ENCODE results near the gene GRM3.
A peak's percentile ranks its signal among the peaks of the same experiment; 100 is the strongest.

The GRM3 gene

DNA sequence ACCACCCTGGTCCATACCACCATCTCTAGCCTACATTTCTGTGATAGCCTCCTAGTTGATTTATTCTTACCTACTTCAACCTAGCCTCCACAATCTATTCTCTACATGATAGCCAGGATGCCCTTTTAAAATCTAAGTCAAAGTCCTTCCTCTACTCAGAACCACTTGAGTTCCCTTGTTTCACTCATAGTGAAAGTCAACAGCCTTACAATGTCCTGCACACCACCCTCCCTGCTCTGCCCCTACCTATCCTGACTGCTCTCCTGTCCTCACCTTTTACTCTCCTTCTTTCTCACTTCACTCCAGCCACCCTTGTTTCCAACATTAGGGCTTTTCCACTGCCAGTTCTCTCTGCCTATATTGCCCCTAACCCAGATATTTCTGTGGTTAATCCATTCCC is 146.7 kb downstream of the GRM3 start:
- DNase-seq, result no peak

DNA sequence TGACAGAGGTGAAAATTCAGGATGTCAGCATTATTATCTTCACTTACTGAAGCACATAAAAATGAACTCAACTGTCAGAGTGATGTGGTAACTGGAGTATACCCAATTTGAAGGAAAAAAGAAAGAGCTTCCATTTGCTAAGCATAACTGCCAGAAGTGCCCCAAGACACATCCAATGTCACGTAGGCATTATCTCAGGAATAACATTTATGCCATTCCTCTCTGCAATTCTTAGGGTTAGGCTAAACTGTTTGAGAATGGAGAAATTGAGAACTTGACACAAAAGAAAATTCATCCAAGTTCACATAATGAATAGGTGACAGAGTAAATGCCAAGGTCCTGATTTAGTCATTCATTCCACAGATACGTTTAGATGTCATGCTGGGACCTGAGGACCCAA is 148.6 kb downstream of the GRM3 start:
- no peak for DNase-seq

DNA sequence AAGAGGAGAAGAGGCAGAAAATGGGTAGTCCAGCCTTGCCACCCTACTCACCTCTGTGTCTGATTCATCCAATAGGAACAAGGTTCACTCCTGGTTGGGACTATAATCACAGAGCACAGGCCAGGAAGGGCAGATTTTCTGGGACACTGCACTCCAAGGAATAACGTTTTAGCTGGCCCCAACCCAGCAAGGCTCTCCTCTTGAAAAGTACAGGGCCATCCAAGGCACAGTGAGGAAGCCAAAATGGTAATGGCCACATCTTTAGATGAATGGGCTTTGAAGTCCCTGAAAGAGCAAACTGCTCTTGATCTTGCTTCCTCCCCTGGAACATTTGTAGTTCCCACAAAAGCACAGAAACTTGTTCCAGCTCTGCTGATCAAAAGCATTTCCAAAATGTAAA is 149.4 kb downstream of the GRM3 start:
- DNase-seq, result no peak

DNA sequence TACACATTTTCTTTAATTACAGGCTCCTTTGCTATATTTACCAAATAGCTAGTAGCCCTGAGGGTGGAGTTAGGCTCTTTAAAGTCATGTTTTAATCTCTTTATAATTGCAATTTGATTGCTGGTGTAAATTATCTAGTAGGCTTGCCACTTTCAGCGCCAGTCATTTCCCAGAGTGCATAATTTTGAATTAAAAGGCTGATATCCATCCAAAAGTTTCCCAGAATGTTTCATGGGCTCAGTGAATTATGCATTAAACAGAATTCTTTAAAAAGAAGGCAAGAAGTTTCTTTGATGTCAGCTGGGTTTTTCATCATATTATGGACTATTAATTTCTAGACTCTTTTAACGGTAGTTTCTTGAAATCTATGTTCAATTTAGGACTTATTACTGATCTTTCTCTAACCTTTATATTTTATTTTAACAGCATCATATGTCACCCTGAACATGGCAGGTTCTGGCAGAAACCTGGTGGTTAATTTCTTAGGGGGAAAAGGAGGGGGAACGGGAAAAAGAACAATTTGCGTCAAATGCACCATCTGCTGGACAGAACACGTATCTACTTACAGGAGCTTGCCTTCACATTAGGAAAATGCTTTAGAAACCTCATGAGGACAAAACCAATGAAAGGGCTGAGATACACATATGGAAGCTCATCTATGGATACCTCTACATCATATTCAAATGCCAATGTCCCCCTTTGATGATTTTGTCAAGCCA is 171.1 kb downstream of the GRM3 start:
- peak in 1 of 2 experiments; percentile 38 for DNase-seq

DNA sequence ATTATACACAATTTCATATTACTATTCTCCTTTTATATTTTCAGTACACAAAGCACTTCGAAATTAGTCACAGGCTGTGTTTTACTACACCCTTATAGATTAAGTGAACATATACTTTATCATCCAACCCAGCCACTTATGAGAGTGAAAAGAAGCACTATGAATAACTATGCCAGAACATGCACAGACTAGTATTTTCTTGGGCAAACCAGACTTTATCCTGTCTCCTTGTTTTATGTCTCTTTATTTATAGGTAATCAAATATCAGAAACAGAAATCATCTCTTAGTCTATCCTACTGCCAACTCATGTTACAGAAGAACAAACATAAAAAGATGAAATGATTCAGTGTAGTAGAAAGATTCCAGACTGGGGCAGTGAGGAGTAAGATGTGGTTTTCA is 171.8 kb downstream of the GRM3 start:
- DNase-seq, result no peak

DNA sequence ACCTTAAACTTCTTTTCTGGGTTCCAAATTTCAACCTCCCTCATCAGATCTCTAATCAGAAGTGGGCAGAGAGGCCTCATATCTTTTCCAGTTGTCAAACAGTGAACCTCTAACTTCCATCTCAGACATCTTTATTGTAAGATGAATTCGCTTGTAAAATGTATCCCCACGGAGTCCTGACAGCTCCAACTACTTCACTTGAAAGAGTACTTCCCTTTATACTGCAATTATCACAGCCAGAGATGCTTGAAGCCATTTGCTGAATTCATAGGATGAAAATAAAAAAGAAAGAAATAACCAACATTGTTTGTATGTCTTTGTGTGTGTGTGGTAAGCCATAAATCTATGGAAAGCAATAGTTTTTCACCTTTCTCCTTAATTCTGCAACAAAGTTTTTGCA is 175.2 kb downstream of the GRM3 start:
- no peak for DNase-seq

DNA sequence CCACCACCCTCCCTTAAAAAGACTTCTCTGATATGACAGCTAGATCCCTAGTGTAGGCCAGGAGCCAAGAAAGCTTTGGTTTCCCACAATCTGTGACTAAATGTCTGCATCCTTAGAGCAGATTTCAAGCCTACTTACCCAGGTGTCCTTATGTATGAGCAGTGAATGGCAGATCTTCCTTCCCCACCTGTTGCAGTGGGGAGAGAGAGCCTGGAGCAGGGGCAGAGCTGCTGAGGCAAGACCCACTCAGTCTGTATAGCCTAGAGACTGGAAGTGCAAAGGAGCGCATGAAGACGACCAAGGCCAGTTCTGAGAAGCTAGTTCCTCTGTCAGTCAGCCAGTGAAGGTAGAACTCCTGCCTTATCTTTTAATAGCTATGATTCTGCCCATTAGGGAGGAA is 180.1 kb downstream of the GRM3 start:
- DNase-seq, result no peak

DNA sequence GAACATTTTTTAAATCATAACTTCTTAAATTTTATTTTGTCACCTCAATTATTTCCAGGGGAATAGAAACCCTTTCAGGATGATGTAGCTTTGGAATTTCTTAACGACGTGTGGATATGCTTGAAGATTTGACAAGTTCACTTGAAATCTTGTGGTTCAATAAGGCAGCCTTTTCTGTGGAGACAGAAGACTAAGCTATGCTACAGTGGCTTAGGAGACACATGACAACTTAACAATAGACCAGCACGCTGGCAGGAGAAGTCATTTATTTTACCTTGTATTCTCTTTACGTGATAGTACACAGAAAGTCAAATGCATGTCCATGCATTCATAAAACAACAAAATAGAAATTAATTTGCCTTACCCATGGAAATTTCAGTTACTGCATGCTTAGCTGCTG is 181.6 kb downstream of the GRM3 start:
- no peak for DNase-seq

DNA sequence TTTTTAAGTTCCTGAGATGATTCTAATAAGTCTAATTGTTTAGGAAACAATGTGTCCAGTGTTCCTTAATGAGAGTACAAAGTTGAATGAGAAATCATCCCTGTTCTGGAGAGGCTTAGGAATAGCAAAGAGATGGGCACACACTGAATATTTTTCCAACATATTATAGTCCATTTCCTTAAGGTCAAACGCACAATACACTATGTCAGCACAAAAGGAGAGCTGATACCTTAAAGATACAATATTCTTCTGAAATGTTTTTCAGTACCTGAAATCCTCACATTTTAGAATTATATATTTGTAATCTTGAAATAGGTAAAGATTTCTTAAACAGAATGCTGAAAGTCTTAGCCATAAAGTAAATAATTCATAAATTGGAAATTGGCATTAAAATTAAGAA is 183.2 kb downstream of the GRM3 start:
- no peak for DNase-seq

DNA sequence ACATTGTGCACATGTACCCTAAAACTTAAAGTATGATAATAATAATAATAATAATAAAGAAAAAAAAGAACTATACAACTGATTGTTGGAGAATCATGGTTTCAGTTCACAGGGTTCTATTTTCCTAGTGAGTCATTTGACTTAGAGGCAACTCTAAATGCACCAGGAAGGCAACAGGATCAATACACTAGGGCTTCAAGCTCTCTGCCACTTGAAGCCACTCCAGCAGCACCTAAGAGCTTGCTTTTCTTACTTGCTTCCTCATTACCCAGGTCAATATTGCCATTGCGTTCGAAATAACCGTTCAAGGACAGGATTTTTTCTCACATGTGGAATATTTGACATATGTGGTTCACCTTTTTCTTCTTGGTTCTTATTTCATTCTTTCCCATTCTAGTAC is 189.7 kb downstream of the GRM3 start:
- no peak for DNase-seq

DNA sequence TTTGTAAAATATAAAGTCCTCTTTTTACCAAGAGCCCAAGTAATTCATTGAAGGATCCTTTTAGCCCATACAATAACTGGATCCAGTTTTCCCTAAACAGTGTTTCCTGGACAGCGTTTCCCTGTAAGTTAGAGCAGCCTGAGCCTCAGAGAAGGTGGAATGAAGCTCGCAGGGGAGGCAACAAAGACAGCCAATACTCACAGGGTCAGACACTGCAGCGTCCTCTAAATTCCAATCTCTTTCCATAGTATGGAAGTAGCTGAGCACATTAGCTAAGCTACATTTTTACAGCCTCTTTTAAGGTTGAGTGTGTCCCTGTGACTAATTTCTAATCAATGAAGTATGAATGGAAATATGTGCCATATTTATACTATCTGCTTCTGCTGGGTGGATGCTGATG is 193.5 kb downstream of the GRM3 start:
- DNase-seq, result no peak

DNA sequence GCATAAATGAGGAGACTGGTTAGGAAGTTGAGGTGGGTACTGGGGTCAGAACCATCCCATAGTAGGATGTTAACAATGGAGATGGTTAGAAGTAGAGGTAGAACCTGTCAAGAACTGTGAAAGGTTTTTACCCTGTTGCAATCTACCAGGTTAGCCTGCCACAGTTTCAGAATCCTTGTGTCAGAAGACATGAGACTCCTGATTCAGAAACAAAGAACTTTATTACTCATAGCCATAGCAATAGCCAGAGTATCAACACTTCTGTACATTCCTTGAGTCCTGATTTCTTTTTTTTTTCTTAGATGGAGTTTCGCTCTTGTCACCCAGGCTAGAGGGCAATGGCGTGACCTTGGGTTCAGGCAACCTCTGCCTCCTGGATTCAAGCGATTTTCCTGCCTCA is 200.9 kb downstream of the GRM3 start:
- DNase-seq, result no peak

DNA sequence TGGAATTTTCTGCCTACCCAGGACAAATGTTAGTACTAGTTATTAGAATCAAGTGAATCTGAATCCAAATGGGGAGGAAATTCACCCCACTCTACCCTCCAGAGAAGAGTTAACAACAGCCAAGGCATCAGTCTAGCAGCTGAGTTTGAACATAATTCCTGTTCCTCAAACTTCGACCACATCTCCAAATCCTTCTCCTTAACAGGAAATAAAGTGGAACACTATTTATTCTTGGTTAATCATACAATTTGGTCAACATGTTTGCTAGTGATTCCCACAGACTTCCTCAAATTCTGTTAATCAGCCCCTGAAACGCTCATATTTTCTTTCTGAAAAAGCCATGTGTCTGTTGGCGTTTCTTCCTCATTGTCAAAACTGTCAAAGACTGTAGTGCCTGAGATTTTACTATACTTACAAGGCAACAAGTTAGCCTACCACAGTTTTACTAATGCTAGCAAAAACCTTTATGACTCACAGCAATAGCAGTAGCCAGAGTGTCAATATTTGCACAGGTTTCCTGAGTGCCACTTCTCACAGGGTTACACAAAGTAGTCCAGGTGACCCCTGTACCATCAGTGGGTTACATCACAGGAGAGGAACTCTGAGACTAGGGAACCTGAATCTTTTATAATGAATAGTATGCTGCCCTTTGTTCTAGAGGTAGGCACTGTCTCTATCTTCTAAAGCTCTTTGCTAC is 202.9 kb downstream of the GRM3 start:
- DNase-seq, result no peak

DNA sequence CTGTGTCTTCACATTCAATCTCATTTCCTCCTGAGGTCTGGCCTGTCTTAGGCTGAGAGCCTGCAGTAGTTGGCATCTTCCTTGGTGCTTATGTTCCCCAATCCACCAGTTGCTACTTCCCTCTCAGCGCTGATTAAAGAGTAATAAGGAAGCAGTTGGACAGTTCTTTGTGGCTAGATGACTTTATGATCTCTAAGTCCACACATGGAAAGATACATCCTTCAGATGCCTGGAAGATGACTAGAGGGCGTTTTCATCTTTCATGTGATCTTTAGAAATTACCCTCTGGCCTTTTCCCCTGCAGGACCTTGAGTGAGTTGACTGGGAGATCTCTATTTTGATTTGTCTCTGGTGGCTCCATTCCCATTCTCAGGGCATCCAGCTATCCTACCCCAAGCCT is 204.5 kb downstream of the GRM3 start:
- no peak for DNase-seq

DNA sequence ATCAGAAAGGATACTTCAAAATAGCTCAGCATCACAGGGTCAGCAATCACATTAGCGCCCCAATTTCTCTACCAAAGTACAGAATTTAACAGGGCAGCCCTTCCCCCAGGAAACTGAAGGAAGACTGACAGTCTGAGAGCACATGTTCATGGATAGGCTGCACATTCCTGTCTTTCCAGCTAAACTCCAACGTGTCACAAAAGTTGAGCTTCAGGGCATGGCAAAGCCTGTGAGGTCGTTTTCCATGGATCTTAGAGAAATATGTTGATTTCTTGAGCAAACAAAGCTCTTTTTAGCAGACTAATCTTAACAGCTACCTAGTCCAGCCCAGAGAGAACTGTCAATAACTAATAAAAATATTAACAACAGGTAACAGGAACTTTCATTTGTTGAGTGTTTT is 207.9 kb downstream of the GRM3 start:
- DNase-seq, result no peak

DNA sequence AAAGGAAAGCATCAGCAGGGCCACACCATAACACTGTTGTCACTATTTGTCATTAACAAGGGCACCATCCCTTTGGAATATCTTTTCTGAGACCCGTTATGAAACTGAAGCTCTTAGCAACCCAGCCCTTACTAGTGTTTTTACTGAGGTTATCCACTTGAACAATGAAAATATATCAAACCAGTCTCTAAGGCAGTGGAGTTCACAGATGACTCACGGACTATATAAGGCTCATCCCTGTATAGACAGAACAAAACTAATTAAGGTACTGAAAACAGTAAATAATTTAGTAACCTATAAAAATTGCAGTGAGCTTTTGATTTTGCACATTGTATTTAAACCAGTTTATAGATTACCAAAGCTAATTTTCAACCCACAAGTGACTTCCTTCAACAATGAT is 219.7 kb downstream of the GRM3 start:
- no peak for DNase-seq

DNA sequence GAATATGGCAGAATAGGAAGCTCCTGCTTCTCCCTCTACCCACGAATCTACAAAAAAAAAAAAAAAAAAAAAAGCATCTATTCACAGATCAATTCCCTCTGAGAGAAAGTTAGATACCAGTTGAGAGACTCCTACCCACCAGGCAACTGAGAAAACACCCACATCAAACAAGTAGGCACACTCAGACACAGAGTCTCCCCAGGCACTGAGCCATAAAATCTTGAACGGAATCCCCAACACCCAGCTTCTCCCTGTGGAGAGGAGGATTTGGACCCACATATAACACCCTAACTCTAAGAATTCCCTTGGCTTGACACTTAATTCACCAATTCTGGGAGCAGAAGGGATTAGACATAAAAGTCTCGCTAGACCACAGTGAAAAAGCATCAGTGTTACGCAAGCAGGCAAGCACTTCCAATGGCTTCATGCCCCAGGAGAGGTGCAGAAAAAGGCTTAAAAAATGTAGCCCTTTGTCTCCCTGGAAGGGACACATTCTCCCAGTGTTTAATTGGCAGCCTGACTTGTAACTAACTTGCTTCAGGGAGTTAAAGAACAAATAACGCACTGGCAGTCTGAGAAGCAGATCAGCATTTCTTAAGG is 223.6 kb downstream of the GRM3 start:
- DNase-seq, result no peak

DNA sequence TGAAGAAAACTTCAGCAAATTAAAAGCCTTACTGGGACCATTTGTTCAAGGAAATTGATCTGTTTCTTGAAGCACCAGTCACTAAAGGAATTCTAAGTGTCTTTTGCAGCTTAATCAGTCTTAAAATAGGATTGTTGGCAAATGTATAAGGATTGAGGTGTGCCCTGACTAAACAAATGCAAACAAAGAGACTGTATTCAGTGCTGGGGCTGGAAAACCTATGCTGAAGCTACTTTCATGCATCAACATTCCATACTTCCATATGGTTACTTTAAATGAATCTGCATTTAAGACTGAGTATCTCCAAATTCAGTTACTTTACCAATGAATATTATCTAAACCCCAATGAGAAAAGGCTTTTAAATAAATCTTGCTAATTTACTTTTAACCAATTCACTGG is 232.4 kb downstream of the GRM3 start:
- DNase-seq, result no peak

DNA sequence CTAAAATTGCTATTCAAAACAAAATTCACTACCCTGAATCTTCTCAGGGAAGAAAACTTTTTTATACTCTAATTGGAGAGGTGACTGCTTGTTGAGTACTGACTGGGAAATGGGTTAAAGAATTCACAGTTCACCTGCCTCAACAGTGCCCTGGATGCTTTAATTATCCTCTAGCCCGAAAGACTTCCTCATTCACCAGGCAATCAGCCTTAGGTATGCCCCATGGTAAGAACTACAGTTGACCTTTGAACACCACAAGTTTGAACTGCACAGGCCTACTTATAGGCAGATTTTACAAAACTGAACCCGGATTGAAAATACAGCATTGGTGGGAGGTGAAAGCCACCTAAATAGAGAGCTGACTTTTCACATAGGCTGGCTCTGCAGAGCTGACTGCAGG is 240.4 kb downstream of the GRM3 start:
- DNase-seq, result no peak

DNA sequence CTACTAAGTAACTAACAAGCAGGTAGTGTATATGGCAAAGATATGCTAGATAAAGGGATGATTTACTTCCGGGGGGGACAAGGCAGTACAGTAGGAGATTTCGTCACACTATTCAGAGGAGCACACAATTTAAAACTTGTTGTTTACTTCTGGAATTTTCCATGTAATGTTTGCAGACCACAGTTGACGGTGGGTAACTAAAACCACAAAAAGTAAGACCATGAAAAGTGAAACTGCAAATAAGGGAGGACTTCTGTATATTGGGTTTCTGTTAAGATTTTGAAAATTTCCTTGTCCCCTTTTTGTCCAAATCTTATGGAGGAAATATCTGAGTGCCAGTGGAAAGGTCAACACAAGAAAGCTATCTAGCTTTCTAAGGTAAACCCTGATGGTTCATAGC is 245.8 kb downstream of the GRM3 start:
- DNase-seq, result no peak

DNA sequence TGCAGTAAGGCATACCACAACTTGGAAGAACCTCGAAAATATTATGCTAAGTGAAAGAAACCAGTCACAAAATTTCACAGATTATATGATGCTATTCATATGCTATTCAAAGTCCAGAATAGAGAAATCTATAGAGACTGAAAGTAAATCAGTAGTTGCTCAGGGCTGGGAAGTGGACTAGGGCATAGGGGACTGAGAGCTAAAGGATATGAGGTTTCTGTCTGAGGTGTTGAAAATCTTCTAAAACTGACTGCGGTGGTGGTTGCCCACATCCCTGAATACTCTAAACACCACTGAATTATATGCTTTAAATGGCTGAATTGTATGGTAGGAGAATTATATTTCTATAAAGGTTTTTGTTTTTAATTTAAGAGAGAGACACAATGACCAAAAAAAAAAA is 254.5 kb downstream of the GRM3 start:
- no peak for DNase-seq

DNA sequence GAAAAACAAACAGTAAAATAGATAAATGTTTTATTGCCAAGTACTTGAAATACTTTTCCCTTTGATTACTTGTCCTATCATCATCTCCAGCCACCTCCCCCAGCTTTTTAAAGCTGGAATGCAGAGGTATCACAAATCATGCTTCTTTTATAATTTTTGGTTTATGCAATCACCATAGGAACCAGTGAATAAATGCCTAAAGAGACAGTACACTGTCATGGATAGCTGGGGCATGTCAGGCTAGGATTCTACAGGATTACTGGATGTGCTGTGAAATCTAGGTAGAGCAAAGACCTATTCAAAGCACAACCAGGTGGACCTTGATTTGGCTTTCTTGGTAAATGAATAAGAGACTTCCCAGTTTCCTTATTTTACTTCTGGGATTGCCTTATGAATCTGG is 257.2 kb downstream of the GRM3 start:
- DNase-seq, result no peak

DNA sequence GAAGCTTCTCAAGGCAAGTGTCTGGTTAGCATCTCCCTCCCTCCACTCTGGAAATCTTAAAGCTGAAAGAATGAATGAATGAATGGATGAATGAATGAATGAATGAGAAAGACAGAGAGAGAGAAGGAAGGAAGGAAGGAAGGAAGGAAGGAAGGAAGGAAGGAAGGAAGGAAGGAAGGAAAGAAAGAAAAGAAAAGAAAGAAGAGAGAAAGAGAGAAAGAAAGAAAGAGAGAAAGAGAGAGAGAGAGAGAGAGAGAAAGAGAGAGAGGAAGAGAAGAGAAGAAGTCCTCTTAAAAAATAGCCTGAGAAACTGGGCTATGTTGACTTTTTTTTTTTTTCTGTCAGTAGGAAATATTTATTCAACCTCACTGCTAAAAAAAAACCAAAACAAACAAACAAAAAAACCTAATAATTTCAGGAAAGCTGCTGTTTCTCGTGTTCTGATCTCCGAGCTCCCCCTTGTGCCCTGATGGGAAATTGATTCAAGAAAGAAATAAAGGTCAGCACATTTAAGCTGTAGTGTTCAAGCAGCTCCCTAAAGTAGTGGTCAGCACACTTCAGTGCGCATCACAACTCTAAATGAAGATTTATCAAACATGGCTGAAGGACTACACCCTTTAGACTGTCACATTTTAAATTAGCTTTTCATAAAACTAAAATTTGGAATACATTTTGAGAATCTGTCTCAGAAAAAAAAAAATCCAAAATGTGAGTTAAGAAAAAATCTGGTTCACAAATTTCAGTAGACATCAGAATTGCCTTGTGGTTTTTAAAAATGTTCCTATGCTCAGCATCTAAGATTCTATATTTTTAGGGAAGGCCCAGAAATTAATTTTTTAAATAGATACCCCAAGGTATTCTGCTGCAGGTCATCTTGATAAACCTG is 261.5 kb downstream of the GRM3 start:
- DNase-seq, result peak in 1 of 2 experiments; percentile 46

DNA sequence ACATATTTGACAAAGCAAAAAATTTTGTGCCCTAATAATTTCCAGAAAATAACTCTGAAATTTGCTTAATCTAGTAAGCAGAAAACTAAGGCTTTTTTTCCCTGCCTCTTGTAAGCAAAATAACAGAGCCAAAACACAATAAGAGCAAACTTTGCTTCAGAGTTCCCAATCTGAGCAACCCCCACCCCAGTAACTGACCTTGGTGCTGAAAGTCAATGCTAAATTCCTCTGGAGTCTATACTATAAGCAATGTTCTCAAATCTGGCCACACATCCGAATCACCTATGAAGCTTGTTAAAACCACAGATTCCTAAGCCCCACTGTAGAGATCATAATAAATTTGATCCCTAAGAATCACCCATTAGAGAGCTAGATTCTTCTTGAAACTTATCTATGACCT is 265.2 kb downstream of the GRM3 start:
- no peak for DNase-seq
